ENCODE measurements around the gene ASB3.
"Not testable (repeated sequence)": the region's sequence is repeated elsewhere in the genome, so short reads cannot be mapped to it uniquely, and the experiment has no call there.

Gene ASB3

DNA sequence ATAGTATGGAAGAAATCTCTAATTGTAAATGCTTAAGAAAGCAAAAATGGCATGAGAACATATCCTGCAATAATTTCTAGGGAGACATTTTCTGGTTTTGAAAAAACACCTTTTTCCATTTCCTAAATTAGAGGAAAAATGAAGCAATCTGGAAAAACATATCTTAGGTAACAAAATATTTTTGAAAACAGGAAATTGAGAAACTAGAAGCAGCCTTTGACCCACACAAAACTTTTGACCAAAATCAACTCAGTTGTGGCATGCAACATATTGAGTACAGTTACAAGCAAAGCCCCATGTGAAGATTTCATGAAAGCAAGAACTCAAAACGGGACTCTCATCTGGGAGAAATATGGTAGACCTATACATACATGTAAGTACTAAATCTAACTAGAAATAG, 47.7 kb downstream of the ASB3 start:
- no peak for DNase-seq (ENCODE audit: low read depth)

DNA sequence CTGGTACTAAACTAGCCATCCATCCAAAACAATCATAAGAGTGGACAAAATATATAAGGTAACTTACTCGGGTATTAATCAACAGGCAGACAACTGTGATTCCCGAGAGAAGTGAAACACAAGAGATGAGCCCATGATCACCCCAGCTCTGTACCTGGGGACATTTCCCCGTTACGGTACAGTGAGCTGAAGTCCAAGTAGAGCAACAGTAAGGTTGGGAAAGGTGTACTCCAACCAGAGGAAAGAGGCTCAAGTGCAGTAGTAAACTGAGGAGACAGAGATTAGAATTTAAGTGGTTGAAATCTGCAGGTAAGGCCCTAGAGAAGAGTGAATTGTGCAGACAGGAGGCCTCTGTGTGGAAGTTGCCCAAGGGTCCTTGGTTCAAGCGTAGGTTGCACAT, 49.7 kb downstream of the ASB3 start:
- no peak for DNase-seq (ENCODE audit: low read depth)

DNA sequence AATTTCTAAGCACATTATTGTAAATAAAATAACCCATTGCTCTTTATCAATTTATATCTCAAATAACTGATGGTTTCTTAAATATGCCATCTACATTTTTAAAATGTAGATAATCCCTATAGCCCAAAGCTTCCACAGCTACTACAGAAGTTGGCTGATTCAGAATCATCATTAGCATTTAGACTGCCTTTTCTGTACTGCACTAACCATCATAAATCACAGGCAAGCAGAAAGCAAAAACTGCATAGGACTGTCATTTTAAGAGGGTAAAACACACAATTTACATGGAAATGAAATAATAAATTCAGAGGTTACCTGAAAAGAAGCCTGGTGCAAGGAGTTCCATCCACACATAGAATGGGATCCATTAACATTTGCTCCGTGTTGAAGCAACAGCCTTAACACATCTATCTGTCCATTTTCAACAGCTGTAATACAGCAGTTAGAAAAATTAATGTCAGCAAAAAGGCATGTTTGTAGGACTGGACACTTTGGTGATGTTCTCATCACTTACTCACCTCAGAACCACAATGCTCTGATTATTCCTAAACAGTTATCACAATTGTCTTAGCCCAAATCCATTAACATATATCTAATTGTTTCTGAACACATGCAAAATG, 57.5 kb downstream of the ASB3 start:
- DNase-seq (ENCODE audit: low read depth), result no peak

DNA sequence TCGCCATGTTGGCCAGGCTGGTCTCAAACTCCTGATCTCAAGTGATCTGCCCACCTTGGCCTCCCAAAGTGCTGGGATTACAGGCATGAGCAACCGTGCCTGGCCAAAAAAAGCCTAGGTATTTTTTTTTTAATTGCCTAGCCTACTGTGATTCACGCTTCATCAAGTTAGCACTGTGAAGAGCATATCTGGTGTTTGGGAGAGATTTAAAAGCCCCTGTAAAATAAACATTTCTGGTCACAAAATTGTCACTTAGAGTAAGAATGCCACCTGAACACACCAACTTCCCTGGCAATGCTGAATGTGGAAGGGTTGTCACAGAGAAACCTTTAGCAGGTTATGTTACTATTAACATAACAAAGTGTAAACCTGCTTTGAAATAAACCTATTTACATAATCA, 58.8 kb downstream of the ASB3 start:
- no peak for DNase-seq (ENCODE audit: low read depth)

DNA sequence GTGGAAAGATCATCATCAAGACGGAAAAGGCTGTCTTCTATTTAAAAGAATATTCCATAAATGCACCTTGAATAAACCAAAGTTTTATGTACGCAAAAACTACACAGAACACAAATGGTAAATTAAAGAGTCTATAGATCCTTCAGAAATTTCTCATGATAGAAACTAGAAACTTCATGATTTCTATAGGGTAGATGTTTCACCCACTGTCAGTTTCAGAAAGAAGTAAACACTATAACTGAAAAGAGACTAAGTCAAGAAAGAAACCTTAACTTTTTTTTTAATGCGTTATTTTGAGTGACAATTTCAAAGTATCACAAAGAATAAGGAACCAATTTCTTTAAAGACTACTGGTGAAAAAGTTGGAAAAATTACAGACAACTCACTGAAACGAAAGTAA, 61.1 kb downstream of the ASB3 start:
- no peak for DNase-seq (ENCODE audit: low read depth)

DNA sequence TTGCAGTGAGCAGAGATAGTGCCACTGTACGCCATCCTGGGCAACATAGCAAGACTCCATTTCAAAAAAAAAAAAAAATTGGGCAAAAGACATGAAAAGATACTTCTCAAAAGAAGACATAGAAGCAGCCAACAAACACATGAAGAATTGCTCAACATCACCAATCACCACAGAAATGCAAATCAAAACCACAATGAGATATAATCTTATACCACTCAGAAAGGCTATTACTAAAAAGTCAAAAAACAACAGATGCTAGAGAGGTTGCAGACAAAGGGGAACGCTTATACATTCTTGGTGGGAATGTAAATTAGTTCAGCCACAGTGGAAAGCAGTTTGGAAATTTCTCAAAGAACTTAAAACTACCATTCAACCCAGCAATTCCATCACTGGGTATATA, 62.2 kb downstream of the ASB3 start:
- no peak for DNase-seq (ENCODE audit: low read depth)

DNA sequence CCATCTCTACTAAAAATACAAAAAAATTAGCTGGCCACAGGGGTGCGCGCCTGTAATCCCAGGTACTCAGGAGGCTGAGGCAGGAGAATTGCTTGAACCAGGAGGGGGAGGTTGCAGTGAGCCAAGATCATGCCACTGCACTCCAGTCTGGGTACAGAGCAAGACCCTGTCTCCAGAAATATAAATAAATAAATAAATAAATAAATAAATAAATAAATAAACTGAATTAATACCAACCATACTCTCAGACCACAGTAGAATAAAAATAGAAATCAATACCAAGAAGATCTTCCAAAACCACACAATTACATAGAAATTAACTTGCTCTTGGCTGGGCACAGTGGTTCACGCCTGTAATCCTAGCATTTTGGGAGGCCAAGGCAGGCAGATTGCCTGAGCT, 65.8 kb downstream of the ASB3 start:
- DNase-seq (ENCODE audit: low read depth), result not testable (repeated sequence)

DNA sequence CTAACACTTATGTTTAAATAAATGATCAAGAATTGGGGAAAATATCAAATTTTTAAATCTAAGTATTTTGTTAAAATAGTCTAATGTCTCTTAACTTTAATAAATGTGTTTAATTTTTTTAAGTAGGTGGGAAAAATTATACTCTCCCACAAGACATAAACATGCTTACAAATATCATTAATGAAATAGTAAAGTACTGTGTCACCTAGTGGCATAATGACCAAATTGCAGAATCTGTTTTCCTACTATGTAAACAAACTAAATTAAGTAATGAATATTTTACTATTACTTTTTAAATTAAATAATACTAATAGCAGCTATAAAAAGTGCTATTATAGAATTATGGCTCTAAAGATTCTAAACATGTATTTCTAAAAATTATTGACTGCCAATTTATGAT, 71.2 kb downstream of the ASB3 start:
- DNase-seq (ENCODE audit: low read depth), result no peak

DNA sequence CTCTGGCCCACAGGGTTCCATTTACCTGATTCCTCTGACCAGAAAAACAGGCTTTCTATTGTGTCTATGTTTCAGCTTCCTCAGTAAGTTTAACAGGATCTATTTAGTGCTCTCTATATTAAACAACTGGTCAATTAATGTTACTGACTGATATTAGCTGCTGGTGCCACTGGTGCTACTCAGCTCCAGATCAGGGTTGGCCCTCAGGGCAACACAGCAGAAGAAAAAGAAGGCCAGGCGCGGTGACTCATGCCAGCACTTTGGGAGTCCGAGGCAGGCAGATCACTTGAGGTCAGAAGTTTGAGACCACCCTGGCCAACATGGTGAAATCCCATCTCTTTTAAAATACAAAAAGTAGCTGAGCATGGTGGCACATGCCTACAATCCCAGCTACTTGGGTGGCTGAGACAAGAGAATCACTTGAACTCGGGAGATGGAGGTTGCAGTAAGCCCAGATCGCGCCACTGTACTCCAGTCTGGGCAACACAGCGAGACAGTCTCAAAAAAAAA, 75.4 kb downstream of the ASB3 start:
- DNase-seq (ENCODE audit: low read depth), result no peak

DNA sequence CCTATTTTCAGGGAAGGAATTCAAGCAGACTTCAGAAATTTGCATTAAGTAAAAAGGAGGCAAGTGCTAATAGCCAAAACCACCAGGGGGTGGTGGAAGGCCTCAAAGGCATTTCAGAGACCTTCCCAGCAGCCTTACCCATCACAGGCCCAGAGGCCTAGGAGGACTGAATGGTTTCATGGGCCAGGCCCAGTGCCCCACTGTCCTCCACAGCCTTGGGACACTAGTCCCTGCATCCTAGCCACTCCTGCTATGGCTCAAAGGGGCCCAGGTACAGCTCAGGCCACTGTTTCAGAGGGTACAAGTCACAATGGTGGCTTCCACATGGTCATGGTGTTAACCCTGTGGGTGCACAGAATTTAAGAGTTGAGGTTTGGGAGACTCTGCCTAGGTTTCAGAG, 77.8 kb downstream of the ASB3 start:
- DNase-seq (ENCODE audit: low read depth), result no peak

DNA sequence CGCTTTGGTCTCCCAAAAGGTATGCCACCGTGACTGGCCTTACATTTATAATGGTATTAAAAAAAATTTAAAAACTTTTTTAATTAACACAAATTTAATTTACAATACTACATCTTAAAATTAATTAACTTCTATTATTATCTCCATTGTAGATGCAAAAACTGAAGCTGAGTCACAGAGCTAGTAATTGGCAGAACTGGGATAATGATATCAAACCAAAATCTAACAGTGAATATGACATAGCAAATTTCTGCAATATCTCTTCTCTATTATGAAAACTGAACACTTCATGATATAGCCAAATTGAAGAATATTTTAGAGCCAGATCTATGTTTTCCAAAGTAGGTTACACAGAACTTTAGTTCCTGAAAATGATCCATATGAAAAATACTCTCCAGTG, 85.5 kb downstream of the ASB3 start:
- no peak for DNase-seq (ENCODE audit: low read depth)

DNA sequence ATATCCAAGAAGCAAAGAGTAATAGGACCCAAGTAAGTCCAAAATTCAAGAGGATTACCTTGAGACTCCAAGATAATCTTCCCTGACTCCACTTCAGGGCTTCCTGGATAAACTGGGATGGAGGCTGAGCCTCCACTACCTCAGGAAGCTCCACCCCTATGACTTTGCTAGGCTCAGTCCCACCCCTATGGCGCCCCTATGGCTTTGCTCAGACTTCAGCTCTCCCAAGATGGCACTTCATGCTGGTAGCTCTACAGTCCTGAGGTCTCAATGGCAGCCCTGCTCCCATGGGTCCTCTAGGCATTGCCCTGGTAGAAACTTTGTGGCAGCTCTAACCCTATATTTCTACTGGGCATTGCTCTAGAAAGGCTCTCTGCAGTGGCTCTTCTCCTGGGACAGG, 89.1 kb downstream of the ASB3 start:
- no peak for DNase-seq (ENCODE audit: low read depth)

DNA sequence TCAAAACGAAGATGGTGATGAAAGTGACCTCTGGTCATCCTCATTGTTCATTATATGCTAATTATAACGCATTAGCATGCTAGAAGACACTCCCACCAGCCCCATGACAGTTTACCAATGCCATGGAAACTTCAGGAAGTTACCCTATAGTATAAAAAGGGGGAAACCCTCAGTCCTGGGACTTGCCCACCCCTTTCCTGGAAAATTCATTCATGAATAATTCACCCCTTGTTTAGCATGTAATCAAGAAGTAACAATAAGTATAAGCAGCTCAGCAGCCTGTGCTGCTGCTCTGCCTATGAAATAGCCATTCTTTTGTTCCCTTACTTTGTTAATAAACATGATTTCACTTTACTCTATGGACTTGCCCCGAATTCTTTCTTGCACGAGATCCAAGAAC, 89.7 kb downstream of the ASB3 start:
- no peak for DNase-seq (ENCODE audit: low read depth)

DNA sequence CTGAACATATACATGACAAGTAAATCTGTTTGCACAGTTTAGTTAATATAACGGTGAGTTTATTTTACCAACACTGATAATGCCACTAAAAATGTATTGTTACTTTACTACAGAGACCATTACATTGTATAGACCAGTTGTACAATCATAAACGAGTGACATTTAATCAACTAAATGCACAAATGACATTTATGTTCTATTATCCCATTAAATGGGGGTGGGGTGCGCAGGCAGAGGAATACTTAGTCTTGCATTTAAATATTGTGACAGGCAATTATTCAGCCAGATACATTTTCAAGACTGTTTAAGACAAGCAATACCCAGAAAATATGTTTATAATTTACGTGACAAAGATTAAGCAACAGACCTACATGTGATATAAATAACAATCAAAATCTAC, 91.2 kb downstream of the ASB3 start:
- no peak for DNase-seq (ENCODE audit: low read depth)

DNA sequence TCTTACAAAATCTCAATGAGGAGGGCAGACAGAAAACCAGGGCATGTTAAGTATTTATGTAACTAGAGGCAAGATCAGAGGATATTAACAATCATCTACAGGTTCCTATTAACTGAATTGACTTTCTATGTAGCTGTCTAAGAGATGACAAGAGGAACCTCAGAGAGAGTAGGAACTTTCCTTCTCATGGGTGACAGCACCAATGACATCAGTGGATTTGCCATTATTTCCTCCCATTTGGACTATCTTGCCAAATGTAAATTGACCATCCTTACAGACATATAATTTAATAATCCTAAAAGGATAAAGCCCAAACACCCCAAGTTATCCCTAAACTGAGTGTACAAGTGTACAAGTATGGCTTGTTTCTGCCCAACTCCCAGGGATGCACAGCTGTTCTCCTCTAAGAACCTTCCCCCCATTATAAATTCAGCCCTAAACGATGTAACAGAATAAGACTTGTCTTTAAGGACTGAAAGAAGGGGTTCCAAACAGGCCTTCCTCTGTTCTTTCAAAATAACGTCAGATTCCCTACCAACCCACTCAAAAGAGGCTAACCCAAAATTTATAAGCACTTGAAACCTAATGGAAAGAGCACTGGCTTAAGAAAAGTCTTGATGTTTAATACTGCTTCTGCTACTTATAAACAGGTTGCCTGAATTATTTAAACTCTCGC, 92.5 kb downstream of the ASB3 start:
- no peak for DNase-seq (ENCODE audit: low read depth)

DNA sequence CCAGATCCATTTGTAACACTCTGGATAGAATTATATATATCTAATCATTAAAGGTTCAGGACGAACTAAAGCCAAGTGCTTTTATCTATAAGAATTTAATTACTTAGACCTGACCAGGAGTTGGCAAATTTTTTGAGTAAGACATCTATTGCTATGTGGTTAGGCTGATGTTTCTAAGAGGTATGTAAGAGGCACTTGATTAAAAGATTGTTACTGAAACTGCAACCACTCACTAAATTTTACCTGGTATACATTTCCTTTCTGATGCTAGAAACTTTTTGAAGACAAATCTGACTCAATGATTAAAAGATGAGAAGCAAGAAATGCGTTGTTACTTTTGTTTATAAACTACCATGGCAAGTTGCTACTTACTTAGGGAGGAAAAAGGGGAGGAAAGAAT, 95.9 kb downstream of the ASB3 start:
- no peak for DNase-seq (ENCODE audit: low read depth)

DNA sequence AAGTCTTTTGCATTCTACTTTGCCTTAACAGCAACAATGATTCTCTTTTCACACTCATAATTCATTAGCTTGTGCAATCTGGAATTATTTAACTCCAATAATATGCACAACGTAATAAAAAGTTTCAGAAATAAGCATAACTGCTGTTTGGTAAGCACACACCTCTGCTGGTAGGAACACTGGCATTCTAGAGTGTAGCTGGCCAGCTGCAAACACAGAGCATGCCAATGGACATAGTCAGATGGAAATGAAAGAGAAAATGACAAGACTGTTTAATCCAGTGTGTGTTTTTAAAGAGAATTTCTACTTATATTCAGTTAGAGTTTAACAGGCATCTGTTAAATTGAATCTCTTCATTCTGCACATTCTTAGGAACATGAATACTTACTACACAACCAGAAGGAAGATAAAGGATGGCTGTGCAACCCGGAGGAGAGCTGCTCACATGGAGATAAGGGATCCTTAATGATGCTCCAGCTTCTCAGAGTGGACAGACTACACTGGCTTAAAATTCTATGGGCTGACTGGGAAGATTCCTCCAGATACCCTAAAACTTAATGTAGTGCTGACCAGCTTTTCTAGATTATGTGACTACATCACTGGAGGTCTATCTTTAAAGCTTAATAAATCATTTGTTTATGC, 113.8 kb downstream of the ASB3 start:
- no peak for DNase-seq (ENCODE audit: low read depth)

DNA sequence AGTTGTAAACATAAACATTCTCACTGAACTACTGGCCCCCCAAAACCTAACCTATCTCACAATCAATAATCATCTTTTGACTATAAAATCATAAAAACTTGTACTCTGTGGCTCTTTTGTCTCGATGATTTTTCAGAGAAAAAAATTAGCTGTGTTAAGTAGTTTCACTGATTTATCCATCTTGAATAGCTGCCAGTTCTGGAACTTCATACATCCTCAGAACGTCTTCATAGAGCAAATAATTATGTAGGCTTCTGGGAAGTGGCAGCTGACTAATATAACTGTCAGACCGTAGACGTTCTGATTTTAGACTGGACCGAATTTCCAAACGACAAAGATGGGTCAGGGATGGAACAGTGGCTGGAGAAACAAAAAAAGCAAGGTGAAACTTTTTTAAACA, 116.4 kb downstream of the ASB3 start:
- DNase-seq (ENCODE audit: low read depth), result no peak

DNA sequence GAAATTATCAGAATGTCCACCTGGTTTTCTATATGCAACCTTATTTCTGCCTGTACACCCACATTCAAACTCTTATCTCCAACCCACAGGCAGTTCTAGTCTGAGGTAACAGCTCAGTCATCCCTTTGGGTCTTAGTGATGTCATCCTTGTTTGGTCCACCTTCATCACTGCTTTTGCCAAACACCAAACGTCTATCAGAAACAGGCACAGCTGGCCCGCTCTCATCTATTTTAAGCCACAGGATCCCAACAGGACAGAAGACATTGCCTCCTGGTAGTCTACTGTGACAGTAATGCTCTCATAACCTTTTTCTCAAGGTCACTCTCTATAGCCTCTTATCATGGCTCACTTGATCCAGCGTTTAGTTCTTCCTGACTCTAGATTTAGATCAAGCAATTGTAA, 118.1 kb downstream of the ASB3 start:
- DNase-seq (ENCODE audit: low read depth), result no peak

DNA sequence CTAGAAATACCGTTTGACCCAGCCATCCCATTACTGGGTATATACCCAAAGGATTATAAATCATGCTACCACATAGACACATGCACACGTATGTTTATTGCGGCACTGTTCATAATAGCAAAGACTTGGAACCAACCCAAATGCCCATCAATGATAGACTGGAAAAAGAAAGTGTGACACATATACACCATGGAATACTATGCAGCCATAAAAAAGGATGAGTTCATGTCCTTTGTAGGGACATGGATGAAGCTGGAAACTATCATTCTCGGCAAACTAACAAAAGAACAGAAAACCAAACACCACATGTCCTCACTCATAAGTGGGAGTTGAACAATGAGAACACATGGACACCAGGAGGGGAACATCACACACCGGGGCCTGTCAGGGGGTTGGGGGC, 119.6 kb downstream of the ASB3 start:
- not testable (repeated sequence) for DNase-seq (ENCODE audit: low read depth)

DNA sequence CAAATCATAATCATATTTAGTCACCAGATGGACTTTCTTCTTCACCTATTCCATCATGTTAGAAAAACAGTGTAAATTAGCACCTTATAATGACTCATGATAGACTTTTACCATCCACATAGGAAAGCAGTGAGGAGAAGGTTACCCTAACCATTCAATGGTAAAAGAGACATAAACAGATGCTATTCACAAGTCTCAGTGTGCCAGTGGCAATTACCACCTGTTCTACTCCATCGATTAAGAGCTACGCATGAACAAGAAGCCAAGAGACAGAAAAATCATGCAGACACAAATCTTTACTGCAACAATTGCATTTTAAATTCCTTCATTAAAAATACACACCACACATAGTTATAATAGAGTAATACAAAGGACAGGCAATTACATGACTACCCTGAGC, 125.9 kb downstream of the ASB3 start:
- DNase-seq (ENCODE audit: low read depth), result no peak

DNA sequence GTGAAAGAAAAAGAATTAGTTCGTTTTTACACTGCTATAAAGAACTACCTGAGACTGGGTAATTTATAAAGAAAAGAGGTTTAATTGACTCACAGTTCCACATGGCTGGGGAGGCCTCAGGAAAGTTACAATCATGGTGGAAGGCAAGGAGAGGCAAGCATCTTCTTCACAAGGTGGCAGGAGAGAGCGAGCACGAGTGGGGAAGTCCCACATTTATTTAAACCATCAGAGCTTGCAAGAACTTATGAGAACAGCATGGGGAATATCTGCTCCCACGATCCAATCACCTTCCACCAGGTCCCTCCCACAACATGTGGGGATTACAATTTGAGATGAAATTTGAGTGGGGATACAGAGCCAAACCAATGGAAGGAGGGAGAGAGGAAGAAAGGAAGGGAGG, 128.3 kb downstream of the ASB3 start:
- not testable (repeated sequence) for DNase-seq (ENCODE audit: low read depth)

DNA sequence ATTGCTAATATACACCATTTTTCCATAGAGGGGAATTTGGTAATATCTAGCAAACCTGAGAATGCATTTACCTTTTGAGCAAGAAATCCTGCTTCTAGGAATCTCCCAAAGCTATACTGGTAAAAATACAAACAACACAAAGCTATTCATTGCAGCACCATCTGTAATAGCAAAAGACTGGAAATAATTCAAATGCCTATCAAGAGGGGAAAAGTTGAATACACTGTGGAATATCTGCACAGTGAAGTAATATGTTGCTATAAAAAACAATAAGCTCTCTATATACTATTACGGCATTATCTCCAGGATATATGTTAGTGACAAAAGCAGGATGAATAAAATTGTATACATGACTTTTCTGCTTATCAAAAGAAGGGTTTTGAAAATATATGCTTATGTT, 131.5 kb downstream of the ASB3 start:
- DNase-seq (ENCODE audit: low read depth), result no peak

DNA sequence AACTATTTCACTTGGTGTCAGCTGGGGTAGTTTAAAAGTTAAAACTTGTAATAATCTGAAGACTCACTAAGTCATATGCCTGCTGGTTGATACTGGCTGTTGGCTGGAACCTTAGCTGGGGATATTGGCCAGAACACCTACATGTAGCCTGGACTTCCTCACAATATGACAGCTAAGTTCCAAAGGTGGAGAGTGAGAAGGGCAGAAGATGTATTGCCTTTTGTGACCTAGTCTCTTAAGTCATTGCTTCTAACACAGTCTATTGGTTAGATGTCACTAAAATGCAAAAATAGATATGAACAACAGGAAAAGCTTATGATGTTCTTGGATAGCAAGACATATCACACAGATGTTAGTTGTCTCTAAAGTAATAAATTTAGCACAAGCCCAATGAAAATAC, 132.4 kb downstream of the ASB3 start:
- no peak for DNase-seq (ENCODE audit: low read depth)
